CD4-positive, alpha-beta T cell treated with Interleukin-1 beta for 1 hour (primary cell): ENCODE results near the gene CCT5.
"Not testable (repeated sequence)": the region's sequence is repeated elsewhere in the genome, so short reads cannot be mapped to it uniquely, and the experiment has no call there.

ENCODE experiments used
- DNase-seq, 2 donors: peaks; one replicate each; pipeline ENCODE4 v3.0.0-alpha.2; 2020 to 2022

The CCT5 gene

GRCh38 chr5:10304932-10305331, 54.9 kb downstream of the CCT5 start:
- DNase-seq = no peak

DNA sequence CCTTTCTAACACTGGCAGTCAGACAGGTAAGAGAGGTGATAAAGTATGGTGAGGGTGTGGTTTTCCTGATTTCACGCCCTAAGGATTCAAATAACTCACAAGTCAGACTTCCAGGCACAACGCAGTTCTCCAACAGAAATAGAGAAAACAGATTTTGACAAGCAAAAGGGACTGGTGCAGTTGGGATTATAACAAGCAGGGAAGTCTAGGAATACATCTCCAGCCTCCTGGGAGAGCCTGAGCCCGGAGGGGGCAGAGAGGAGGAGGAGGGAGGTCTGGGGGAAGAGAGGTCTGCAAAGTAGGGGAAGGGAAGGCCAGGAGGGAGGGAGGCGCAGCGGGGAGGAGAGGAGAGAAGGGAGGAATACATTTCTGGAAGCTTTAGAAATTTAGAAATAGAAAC, 56.0 kb downstream of the CCT5 start:
- DNase-seq = no peak

DNA sequence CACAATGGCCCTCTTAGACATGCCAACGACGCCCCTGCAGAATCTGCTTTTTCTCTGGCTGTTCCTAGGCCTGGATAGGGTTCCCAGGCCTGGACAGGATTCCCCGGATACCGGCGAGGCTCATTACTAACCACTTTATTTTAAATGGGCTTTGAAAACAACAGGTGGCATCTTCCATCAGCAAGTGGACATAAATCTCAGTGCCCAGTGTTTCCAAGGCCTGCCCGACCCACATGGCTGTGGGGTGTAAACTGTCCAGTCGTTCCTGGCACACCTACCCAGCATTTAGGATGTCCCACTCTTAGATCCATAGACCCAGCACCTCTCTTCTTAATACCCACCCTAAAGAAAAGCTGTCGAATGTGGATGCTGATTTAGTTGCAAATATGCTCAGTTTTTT, 56.7 kb downstream of the CCT5 start:
- no peak for DNase-seq

DNA sequence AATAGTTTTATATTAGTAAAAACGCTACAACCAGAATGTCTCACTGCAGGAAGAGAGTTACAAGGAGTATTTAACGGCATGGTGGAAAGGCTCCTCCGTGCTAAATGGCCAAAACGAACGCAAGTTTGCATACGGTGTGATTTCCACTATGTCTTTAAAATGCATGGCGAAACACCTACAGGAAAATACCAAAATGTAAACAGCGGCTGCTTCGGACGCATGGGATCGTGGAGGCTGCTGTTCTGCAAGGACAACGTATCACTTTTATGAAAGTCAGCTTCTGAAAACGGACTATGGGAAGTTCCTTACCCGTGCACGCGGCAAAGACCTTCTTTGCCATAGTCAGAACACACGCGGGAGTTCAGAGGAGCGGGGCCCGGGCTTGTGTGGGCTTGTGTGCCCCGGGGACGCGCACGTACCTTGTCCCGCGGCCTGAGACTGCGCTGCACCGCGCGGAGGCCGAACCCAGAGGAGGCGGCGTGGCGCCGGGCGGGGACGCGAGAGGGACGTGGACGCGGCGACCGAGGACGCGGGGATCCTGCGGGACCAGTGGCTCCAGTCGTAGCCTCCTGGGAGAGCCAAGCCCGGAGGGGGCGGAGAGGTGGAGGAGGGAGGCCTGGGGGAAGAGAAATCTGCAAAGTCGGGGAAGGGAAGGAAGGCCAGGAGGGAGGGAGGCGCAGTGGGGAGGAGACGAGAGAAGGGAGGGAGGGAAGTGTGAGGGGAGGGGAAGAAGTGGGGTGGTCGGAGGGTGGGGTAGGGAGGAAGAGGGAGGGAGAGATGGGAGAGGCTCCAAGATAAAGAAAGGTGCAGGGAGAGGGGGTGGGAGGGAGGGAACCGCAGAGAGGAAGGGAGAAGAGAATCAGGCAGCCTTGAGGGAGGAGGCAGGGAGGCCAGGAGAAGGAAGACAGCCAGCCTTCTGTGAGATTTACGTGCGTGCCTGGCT, 57.4 kb downstream of the CCT5 start, which contains the start of gene CMBL:
TSS of gene CMBL (minus strand) at position 697 of the 943 bp plus-strand sequence. CDS start 17,140 bp downstream, outside the sequence.
- peak in 1 of 2 donors; percentile 9 for DNase-seq

DNA sequence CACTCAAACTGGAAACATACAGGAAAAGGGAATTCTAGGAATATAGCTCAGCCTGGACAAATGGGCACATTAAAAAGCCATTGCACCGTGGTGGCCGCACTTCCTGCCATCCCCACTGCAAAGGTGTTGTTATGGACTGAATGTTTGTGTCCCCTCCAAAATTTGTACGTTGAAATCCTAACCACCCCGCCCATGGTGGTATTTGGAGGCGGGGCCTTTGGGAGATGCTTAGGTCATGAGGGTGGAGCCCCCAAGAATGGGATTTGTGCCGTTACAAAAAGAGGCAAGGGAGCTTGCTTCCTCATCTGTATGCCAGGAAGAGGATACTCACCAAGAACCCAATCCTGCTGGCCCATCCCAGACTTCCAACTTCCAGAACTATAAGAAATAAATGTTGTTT, 58.8 kb downstream of the CCT5 start:
- DNase-seq = no peak

DNA sequence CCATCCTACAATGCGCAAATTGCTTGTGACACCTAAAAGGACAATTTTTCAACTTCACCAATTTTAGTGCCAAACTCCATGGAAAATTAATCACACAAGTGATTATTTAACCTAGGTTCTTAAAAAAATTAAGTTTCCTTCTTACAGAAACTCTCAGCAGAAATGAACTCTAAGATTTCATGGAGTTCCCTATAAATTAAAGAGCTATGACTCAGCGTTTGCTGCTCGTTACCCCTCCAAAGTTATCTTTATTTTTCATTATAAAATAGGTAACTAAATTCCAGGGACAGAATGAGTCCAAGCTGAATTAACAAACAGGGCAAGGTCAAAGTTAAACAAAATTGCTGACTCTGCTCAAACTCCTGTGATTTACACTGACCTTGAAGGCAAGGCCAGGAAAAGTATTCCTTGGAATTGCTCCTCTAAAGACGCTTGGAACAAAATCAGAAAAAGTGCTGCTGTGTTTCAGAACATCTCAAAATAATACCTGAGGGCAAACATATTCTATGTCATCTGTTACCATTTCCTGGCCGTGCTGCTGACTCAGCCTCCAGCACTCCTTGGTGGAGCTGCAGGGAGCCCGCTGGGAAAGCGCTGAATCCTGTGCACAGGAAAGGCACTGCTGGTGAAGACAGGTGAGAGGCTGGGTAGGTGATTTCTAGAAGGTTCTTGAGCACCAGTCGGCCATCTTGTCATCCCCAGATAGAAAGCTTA, 60.1 kb downstream of the CCT5 start:
- DNase-seq = no peak

DNA sequence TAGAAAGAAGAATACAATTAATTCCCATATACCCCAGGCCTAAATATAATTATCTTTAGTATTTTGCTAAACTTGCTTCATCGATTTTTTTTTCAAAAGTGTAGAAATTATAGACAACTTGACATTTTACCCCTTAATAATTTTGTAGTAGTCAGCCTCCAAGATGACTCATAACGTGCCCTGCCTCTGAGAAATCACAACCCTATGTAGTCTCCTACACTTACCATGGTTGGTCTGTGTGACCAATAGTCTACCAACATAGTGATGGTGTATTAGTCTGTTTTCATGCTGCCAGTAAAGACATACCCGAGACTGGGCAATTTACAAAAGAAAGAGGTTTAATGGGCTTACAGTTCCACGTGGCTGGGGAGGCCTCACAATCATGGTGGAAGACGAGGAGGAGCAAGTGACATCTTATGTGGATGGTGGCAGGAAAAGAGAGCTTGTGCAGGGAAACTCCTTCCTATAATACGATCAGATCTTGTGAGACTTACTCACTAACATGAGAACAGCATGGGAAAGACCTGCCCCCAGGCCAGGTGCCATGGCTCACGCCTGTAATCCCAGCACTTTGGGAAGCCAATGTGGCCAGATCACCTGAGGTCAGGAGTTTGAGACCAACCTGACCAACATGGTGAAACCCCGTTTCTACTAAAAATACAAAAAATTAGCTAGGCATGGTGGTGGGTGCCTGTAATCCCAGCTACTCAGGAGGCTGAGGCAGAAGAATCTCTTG, 60.9 kb downstream of the CCT5 start:
- not testable (repeated sequence) for DNase-seq

DNA sequence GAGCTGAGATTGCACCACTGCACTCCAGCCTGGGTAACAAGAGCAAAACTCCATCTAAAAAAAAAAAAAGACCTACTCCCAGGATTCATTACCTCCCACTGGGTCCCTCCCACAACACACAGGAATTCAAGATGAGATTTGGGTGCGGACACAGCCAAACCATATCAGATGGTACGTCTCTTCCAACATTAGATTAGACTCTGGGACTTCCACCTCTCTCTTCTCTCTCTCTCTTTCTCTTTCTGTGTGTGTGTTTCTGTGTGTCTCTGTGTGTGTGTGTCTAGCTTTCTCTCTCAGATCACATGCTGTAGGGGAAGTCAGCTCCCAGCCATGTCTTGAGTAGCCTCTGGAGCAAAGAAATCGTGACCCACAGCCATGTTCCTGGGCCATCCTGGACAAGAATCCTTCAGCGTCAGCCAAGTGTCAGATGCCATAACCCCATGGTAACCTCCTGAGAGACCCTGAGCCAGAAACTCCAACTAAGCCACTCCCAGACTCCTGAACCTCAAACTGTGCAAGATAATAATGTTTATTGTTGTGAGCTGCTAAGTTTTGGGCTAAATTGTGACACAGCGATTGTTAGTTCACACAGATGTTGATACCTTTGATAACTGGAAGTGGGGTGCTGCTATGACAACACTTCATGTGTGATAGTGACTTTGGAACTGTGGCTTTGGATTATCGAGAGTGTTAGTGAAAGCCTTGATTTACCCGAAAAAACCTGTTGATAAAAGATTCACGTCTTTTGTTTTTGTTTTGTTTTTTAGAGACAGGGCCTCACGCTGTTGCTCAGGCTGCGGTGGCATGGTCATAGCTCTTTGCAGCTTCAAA, 61.7 kb downstream of the CCT5 start:
- DNase-seq = no peak

GRCh38 chr5:10315201-10315600, 65.1 kb downstream of the CCT5 start:
- DNase-seq = no peak
